CD4-positive, alpha-beta T cell (primary cell): ENCODE results near the gene ARNT2. TPM values are rescaled to one million over a fixed set of nuclear protein-coding genes. Genes with fewer than 3 reads are reported as not detected.

Source experiments
- ATAC-seq: fragments of 200-7000 bp; cut with Tn5 transposase; one replicate; pipeline ENCODE4 v1.10.0; 2022; ENCODE audit warnings: mild to moderate bottlenecking; ENCODE audit not compliant: poor library complexity
- CTCF ChIA-PET: fragments of 350-600 bp; sonication (Branson Sonifier 250); formaldehyde crosslinking; loops from one replicate; lab custom pipeline; 2021; ENCODE audit warnings: antibody characterized with exemption, inconsistent platforms; lab: Charles Lee
- POLR2A ChIA-PET: fragments of 350-600 bp; sonication (Branson Sonifier 250); formaldehyde crosslinking; loops from one replicate; lab custom pipeline; 2021; ENCODE audit warnings: antibody characterized with exemption, inconsistent platforms; lab: Charles Lee
- DNase-seq, 14 experiments: peaks; one replicate each; pipeline ENCODE4 v3.0.0-alpha.2; 2013 to 2020; ENCODE audit warnings: mixed read lengths in 2 of 14
- H3K27ac ChIP-seq, 2 donors: one replicate each; pipeline versions ENCODE4 v1.5.1 to v1.7.0; 2013; ENCODE audit warnings: low read length in 2 of 2, low read depth in 1 of 2, mild to moderate bottlenecking in 1 of 2
- H3K27me3 ChIP-seq, 2 experiments: 1 replicate in 1 of 2; 2 replicates in 1 of 2; pipeline versions ENCODE4 v1.6.1 to v1.7.0; 2013; ENCODE audit warnings: low read length in 2 of 2, control low read depth in 1 of 2, mild to moderate bottlenecking in 1 of 2, moderate library complexity in 1 of 2; ENCODE audit not compliant: insufficient read depth in 2 of 2, control insufficient read depth in 1 of 2
- H3K36me3 ChIP-seq: one replicate; pipeline ENCODE4 v1.6.1; 2013; ENCODE audit warnings: low read length, control low read depth; ENCODE audit not compliant: insufficient read depth
- H3K4me1 ChIP-seq: one replicate; pipeline ENCODE4 v1.6.1; 2013; ENCODE audit warnings: low read length, control low read depth; ENCODE audit not compliant: insufficient read depth
- H3K4me3 ChIP-seq: one replicate; pipeline ENCODE4 v1.5.1; 2013; ENCODE audit warnings: mild to moderate bottlenecking, low read length, moderate library complexity
- H3K9me3 ChIP-seq, 2 experiments: 1 replicate in 1 of 2; 2 replicates in 1 of 2; pipeline versions ENCODE4 v1.6.1 to v1.7.0; 2013; ENCODE audit warnings: low read length in 2 of 2, mild to moderate bottlenecking in 2 of 2, control low read depth in 1 of 2, moderate library complexity in 1 of 2; ENCODE audit not compliant: control insufficient read depth in 1 of 2, insufficient read depth in 1 of 2
- H3K27ac Mint-ChIP-seq: one replicate; pipeline ENCODE4 v1.8.0; 2020; ENCODE audit warnings: mixed read lengths
- H3K27me3 Mint-ChIP-seq: one replicate; pipeline ENCODE4 v1.8.0; 2021; ENCODE audit warnings: mixed read lengths
- H3K36me3 Mint-ChIP-seq: one replicate; pipeline ENCODE4 v1.8.0; 2021; ENCODE audit warnings: low read depth, mixed read lengths
- H3K4me1 Mint-ChIP-seq: one replicate; pipeline ENCODE4 v1.8.0; 2021; ENCODE audit warnings: low read depth, mixed read lengths
- H3K4me3 Mint-ChIP-seq: one replicate; pipeline ENCODE4 v1.8.0; 2020; ENCODE audit warnings: mild to moderate bottlenecking, mixed read lengths
- H3K9me3 Mint-ChIP-seq: one replicate; pipeline ENCODE4 v1.8.0; 2020; ENCODE audit warnings: mixed read lengths
- CTCF ChIP-seq: fragments of 200-600 bp; IDR thresholded peaks from one replicate; pipeline ENCODE4 v1.8.0; 2022; ENCODE audit warnings: antibody characterized with exemption, mild to moderate bottlenecking
- intact Hi-C, 2 experiments: fragments of 100-400 bp; cut with DNase I in 1 of 2; cut with micrococcal nuclease in 1 of 2; formaldehyde crosslinking; loops; one replicate each; pipeline versions ENCODE4 v1.15.1 to v1.9.0; 2023 to 2025; cut with DNase I, micrococcal nuclease
- total RNA-seq, 174 experiments: library from RNA in 2 of 174; stranded (reverse) in 2 of 174; gene quantifications; one replicate each; pipeline ENCODE4 v1.2.3 and lab custom pipeline; 2021 to 2026

Gene ARNT2
- total RNA-seq, 2 experiments from 2014 or later: not detected

- Histone ChIP-seq H3K27me3 (peaks cover 0 to 6% of the 10 kb centered on the region in 2 experiments), H3K9me3 (peaks cover 0 to 7% of the 10 kb centered on the region in 2 experiments), H3K4me3 (no peak overlapping the region), H3K4me1 (no peaks in the 10 kb centered on the region), H3K27ac (no peak overlapping the region), H3K36me3 (no peaks in the 10 kb centered on the region)
- Mint-ChIP-seq H3K36me3 (no peaks in the 10 kb centered on the region), H3K9me3 (no peaks in the 10 kb centered on the region), H3K4me3 (no peak overlapping the region), H3K27ac (no peak overlapping the region), H3K27me3 (peaks cover 46% of the 10 kb centered on the region), H3K4me1 (no peaks in the 10 kb centered on the region)
- DNase-seq (no peak), ATAC-seq (no peak)
- POLR2A ChIA-PET: no interaction called here
- no peak for TF ChIP-seq CTCF
- CTCF ChIA-PET: no interaction called here
- intact Hi-C loops: no loop called here
Measured at GRCh38 chr15:80619680-80620079, 215.5 kb downstream of the ARNT2 start.

- no peak for TF ChIP-seq CTCF
- H3K36me3 Mint-ChIP-seq: no peaks in the 10 kb centered on the region
- CTCF ChIA-PET: no interaction called here
- H3K27ac Mint-ChIP-seq: no peak overlapping the region
- Histone ChIP-seq H3K9me3 (peaks cover 0 to 7% of the 10 kb centered on the region in 2 experiments), H3K4me3 (no peak overlapping the region), H3K36me3 (no peaks in the 10 kb centered on the region), H3K27me3 (peaks cover 0 to 6% of the 10 kb centered on the region in 2 experiments), H3K4me1 (no peaks in the 10 kb centered on the region), H3K27ac (no peak overlapping the region)
- POLR2A ChIA-PET: no interaction called here
- peaks cover 49% of the 10 kb centered on the region for H3K27me3 Mint-ChIP-seq
- DNase-seq (no peak), ATAC-seq (no peak)
- no peaks in the 10 kb centered on the region for H3K9me3 Mint-ChIP-seq
- intact Hi-C loops: no loop called here
- no peak overlapping the region for H3K4me3 Mint-ChIP-seq
- no peaks in the 10 kb centered on the region for H3K4me1 Mint-ChIP-seq
Measured at GRCh38 chr15:80620141-80620540, 216.0 kb downstream of the ARNT2 start.

GRCh38 chr15:80620931-80621330, 216.7 kb downstream of the ARNT2 start:
- ATAC-seq (no peak), DNase-seq (no peak)
- no peaks in the 10 kb centered on the region for H3K4me1 Mint-ChIP-seq
- H3K4me1 ChIP-seq: no peaks in the 10 kb centered on the region
- H3K36me3 ChIP-seq: no peaks in the 10 kb centered on the region
- H3K27ac ChIP-seq: no peak overlapping the region
- no peaks in the 10 kb centered on the region for H3K36me3 Mint-ChIP-seq
- POLR2A ChIA-PET: no interaction called here
- H3K9me3 ChIP-seq: peaks cover 0 to 7% of the 10 kb centered on the region in 2 experiments
- H3K27me3 ChIP-seq: peaks cover 0 to 6% of the 10 kb centered on the region in 2 experiments
- H3K27me3 Mint-ChIP-seq: peaks cover 46% of the 10 kb centered on the region
- no peak overlapping the region for H3K4me3 Mint-ChIP-seq
- CTCF ChIA-PET: no interaction called here
- no peak for TF ChIP-seq CTCF
- no peak overlapping the region for H3K4me3 ChIP-seq
- intact Hi-C loops: no loop called here
- H3K27ac Mint-ChIP-seq: no peak overlapping the region
- no peaks in the 10 kb centered on the region for H3K9me3 Mint-ChIP-seq
